Neural progenitor cell (in vitro differentiated cells): Measurements from ENCODE around the gene NUCB1. TPM values are rescaled to one million over a fixed set of nuclear protein-coding genes. Genes with fewer than 3 reads are reported as not detected.

Experiments
- DNase-seq: peaks from one replicate; pipeline ENCODE4 v3.0.0-alpha.2; 2016; ENCODE audit warnings: low spot score
- H2AFZ ChIP-seq: fragments of 200-600 bp; sonication (generic); replicated peaks from 2 replicates; pipeline ENCODE4 v1.6.1; 2016; ENCODE audit warnings: antibody characterized with exemption
- H3F3A ChIP-seq: fragments of 200-600 bp; sonication (generic); 2 replicates; pipeline ENCODE4 v1.6.1; 2016; ENCODE audit warnings: antibody characterized with exemption, low read depth
- H3K27ac ChIP-seq: fragments of 200-600 bp; sonication (generic); 2 replicates; pipeline ENCODE4 v1.5.1; 2016; ENCODE audit warnings: mild to moderate bottlenecking
- H3K27me3 ChIP-seq: fragments of 200-600 bp; sonication (generic); 2 replicates; pipeline ENCODE4 v1.6.1; 2016; ENCODE audit warnings: mild to moderate bottlenecking, moderate library complexity
- H3K36me3 ChIP-seq: fragments of 200-600 bp; sonication (generic); 2 replicates; pipeline ENCODE4 v1.5.1; 2016
- H3K4me1 ChIP-seq: fragments of 200-600 bp; sonication (generic); 2 replicates; pipeline ENCODE4 v1.6.1; 2016; ENCODE audit warnings: mixed run types
- H3K4me2 ChIP-seq: fragments of 200-600 bp; sonication (generic); 2 replicates; pipeline ENCODE4 v1.6.1; 2016
- H3K4me3 ChIP-seq: fragments of 200-600 bp; sonication (generic); 2 replicates; pipeline ENCODE4 v1.5.1; 2016
- H3K79me2 ChIP-seq: fragments of 200-600 bp; sonication (generic); 2 replicates; pipeline ENCODE4 v1.6.1; 2016; ENCODE audit warnings: low read depth
- H3K9ac ChIP-seq: fragments of 200-600 bp; sonication (generic); 2 replicates; pipeline ENCODE4 v1.6.1; 2016
- H3K9me3 ChIP-seq: fragments of 200-600 bp; sonication (generic); 2 replicates; pipeline ENCODE4 v1.5.1; 2016; ENCODE audit warnings: low read depth
- H4K20me1 ChIP-seq: fragments of 200-600 bp; sonication (generic); 2 replicates; pipeline ENCODE4 v1.6.1; 2016; ENCODE audit warnings: low read depth
- H3K27ac Mint-ChIP-seq: 3 replicates; pipeline ENCODE4 v1.8.0; 2021; ENCODE audit warnings: mixed read lengths
- H3K27me3 Mint-ChIP-seq: 2 replicates; pipeline ENCODE4 v1.8.0; 2022; ENCODE audit warnings: low read depth, mild to moderate bottlenecking, inconsistent platforms, moderate library complexity, mixed read lengths; ENCODE audit not compliant: insufficient read depth
- H3K36me3 Mint-ChIP-seq: 3 replicates; pipeline ENCODE4 v1.8.0; 2021; ENCODE audit warnings: mixed read lengths
- H3K4me1 Mint-ChIP-seq: 3 replicates; pipeline ENCODE4 v1.8.0; 2021; ENCODE audit warnings: mixed read lengths
- H3K4me3 Mint-ChIP-seq: 3 replicates; pipeline ENCODE4 v1.8.0; 2021; ENCODE audit warnings: mild to moderate bottlenecking, moderate library complexity, mixed read lengths
- H3K9me3 Mint-ChIP-seq: 3 replicates; pipeline ENCODE4 v1.8.0; 2020; ENCODE audit warnings: mixed read lengths
- EZH2 ChIP-seq: fragments of 200-600 bp; sonication (generic); IDR thresholded peaks from 2 replicates; pipeline ENCODE4 v1.6.1; 2017; ENCODE audit warnings: antibody characterized with exemption, mild to moderate bottlenecking, moderate library complexity
- small RNA-seq: library from RNA; depleted of rRNA; stranded (forward); fragments of <200 nt; gene quantifications from one replicate; pipeline ENCODE3, GENCODE V24; 2015
- total RNA-seq: library from RNA; depleted of rRNA; stranded (reverse); fragments of >200 nt; gene quantifications from 2 replicates; pipeline ENCODE4 v1.2.3, GENCODE V29; 2015; ENCODE audit warnings: low replicate concordance
- TF ChIP-seq, protein P1 (sequence below): fragments of 200-600 bp; sonication (generic); IDR thresholded peaks from 2 replicates; pipeline ENCODE4 v1.5.1; 2017; ENCODE audit warnings: antibody characterized with exemption, mild to moderate bottlenecking

Gene NUCB1
- total RNA-seq, 1 donor from 2014 or later = 73.5 TPM

DNA sequence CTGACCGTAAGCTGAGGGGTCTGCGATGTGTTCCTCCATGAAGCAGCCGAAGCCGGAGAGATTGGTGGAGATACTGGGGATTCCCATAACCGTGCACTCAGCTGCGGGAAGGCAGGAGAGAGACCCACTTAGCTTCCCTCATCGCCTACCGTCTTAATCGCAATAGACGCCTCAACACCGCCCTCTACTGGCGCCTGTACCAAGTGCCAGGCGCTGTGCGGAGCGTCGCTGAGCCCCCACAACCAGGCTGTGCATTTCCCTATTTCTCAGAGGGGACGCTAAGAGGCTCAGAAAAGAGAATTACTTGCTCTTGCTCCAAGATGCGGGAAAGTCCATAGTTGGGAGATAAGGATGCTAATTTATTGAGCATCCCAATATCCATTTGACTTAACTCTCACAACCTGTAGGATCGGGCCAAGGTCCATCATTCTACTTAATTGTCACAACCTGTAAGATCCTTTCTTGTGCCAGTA is 70.8 kb downstream of the NUCB1 start:
- peaks cover 7% of the 10 kb centered on the region for H3K36me3 ChIP-seq
- H3K36me3 Mint-ChIP-seq = peaks cover 20% of the 10 kb centered on the region
- no peak overlapping the region for H3K27ac Mint-ChIP-seq

More for the DNA sequence above, 70.8 kb downstream of the NUCB1 start:
- peaks cover 17% of the 10 kb centered on the region for H3K27me3 Mint-ChIP-seq
- no peak overlapping the region for H2AFZ ChIP-seq
- H3K4me3 Mint-ChIP-seq = no peak overlapping the region
- H3K4me1 Mint-ChIP-seq = peaks cover 19% of the 10 kb centered on the region
- H3K79me2 ChIP-seq = peaks cover 9% of the 10 kb centered on the region
- H4K20me1 ChIP-seq = peaks cover 9% of the 10 kb centered on the region
- TF ChIP-seq, protein P1, sequence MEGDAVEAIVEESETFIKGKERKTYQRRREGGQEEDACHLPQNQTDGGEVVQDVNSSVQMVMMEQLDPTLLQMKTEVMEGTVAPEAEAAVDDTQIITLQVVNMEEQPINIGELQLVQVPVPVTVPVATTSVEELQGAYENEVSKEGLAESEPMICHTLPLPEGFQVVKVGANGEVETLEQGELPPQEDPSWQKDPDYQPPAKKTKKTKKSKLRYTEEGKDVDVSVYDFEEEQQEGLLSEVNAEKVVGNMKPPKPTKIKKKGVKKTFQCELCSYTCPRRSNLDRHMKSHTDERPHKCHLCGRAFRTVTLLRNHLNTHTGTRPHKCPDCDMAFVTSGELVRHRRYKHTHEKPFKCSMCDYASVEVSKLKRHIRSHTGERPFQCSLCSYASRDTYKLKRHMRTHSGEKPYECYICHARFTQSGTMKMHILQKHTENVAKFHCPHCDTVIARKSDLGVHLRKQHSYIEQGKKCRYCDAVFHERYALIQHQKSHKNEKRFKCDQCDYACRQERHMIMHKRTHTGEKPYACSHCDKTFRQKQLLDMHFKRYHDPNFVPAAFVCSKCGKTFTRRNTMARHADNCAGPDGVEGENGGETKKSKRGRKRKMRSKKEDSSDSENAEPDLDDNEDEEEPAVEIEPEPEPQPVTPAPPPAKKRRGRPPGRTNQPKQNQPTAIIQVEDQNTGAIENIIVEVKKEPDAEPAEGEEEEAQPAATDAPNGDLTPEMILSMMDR = peak; percentile 95
- no peak for TF ChIP-seq EZH2
- no peak overlapping the region for H3K4me2 ChIP-seq
- H3F3A ChIP-seq = peaks cover 36% of the 10 kb centered on the region
- no peak overlapping the region for H3K27ac ChIP-seq
- DNase-seq = peak; percentile 94
- H3K9ac ChIP-seq = no peak overlapping the region
- H3K9me3 ChIP-seq = no peaks in the 10 kb centered on the region
- H3K9me3 Mint-ChIP-seq = no peaks in the 10 kb centered on the region
- H3K27me3 ChIP-seq = no peaks in the 10 kb centered on the region
- H3K4me3 ChIP-seq = no peak overlapping the region
- peaks cover 8% of the 10 kb centered on the region for H3K4me1 ChIP-seq

Small RNAs within 50 kb of the gene (small RNA-seq; reads per million reads assigned to genes)
- not detected for gene AC026803.1

Other genes starting within 250 kb of the NUCB1 start
- gene NTN5, start 227.3 kb upstream of the NUCB1 start, total RNA-seq = 0.87 TPM in 1 of 2 replicates, not detected in the other
- gene FUT2, start 204.3 kb upstream of the NUCB1 start, total RNA-seq = 0.09 and 1.7 TPM in 2 replicates
- 1.2 and 1.4 TPM in 2 replicates for gene MAMSTR, start 180.6 kb upstream of the NUCB1 start, total RNA-seq
- gene RASIP1, start 159.7 kb upstream of the NUCB1 start, total RNA-seq = 0.86 and 3.2 TPM in 2 replicates
- gene IZUMO1, start 153.4 kb upstream of the NUCB1 start, total RNA-seq = 0.19 and 0.40 TPM in 2 replicates
- 2.9 and 5.1 TPM in 2 replicates for gene FUT1, start 147.7 kb upstream of the NUCB1 start, total RNA-seq
- not detected in 2 replicates for gene FGF21, start 144.8 kb upstream of the NUCB1 start, total RNA-seq
- gene BCAT2, start 89.3 kb upstream of the NUCB1 start, total RNA-seq = 33.5 and 63.2 TPM in 2 replicates
- gene HSD17B14, start 63.8 kb upstream of the NUCB1 start, total RNA-seq = 11.2 and 27.6 TPM in 2 replicates
- gene PLEKHA4, start 31.7 kb upstream of the NUCB1 start, total RNA-seq = 6.2 and 6.3 TPM in 2 replicates
- 10.6 and 19.1 TPM in 2 replicates for gene PPP1R15A, start 27.9 kb upstream of the NUCB1 start, total RNA-seq
- gene TULP2, start 1.6 kb upstream of the NUCB1 start, total RNA-seq = 0.26 and 0.40 TPM in 2 replicates
- gene DHDH, start 33.4 kb downstream of the NUCB1 start, total RNA-seq = 1.6 TPM in 1 of 2 replicates, not detected in the other
- 35.8 and 79.2 TPM in 2 replicates for gene BAX, start 54.6 kb downstream of the NUCB1 start, total RNA-seq
- gene FTL, start 65.0 kb downstream of the NUCB1 start, total RNA-seq = 989 and 1,798 TPM in 2 replicates
- 17.7 and 38.7 TPM in 2 replicates for gene GYS1, start 93.0 kb downstream of the NUCB1 start, total RNA-seq
- 67.0 and 157 TPM in 2 replicates for gene RUVBL2, start 93.6 kb downstream of the NUCB1 start, total RNA-seq
- not detected in 2 replicates for gene LHB, start 116.8 kb downstream of the NUCB1 start, total RNA-seq
- not detected in 2 replicates for gene CGB3, start 124.0 kb downstream of the NUCB1 start, total RNA-seq
- gene CGB2, start 131.6 kb downstream of the NUCB1 start, total RNA-seq = 1.0 TPM in 1 of 2 replicates, not detected in the other
- gene CGB1, start 136.6 kb downstream of the NUCB1 start, total RNA-seq = not detected in 2 replicates
- gene CGB5, start 143.5 kb downstream of the NUCB1 start, total RNA-seq = not detected in 2 replicates
- gene CGB8, start 148.8 kb downstream of the NUCB1 start, total RNA-seq = not detected in 2 replicates
- 0.31 TPM in 1 of 2 replicates, not detected in the other for gene CGB7, start 157.4 kb downstream of the NUCB1 start, total RNA-seq
- 0.46 and 3.8 TPM in 2 replicates for gene NTF4, start 164.5 kb downstream of the NUCB1 start, total RNA-seq
- gene KCNA7, start 172.4 kb downstream of the NUCB1 start, total RNA-seq = 0.11 TPM in 1 of 2 replicates, not detected in the other
- 162 and 365 TPM in 2 replicates for gene SNRNP70, start 185.1 kb downstream of the NUCB1 start, total RNA-seq
- 9.2 and 9.7 TPM in 2 replicates for gene LIN7B, start 214.1 kb downstream of the NUCB1 start, total RNA-seq
- 1.7 TPM in 1 of 2 replicates, not detected in the other for gene C19orf73, start 218.8 kb downstream of the NUCB1 start, total RNA-seq
- 1.8 and 12.0 TPM in 2 replicates for gene PPFIA3, start 219.2 kb downstream of the NUCB1 start, total RNA-seq